GM12878 (cell line): ENCODE measurements around the gene C1S. TPM values are rescaled to one million over a fixed set of nuclear protein-coding genes. Genes with fewer than 3 reads are reported as not detected.

ENCODE experiments used
- CEBPZ ChIP-seq: fragments of 150-350 bp; IDR thresholded peaks from 2 replicates; pipeline ENCODE4 v1.6.1; 2016; ENCODE audit warnings: low read depth, low read length
- GABPA ChIP-seq: IDR thresholded peaks from 2 replicates; pipeline ENCODE4 v1.6.1; 2014; ENCODE audit warnings: antibody characterized with exemption, low read depth, mild to moderate bottlenecking, inconsistent platforms
- MTA3 ChIP-seq: IDR thresholded peaks from 2 replicates; pipeline ENCODE4 v1.6.1; 2012; ENCODE audit warnings: low read length, inconsistent platforms, borderline replicate concordance
- PBX3 ChIP-seq: IDR thresholded peaks from 2 replicates; pipeline ENCODE4 v1.6.1; 2011; ENCODE audit warnings: mild to moderate bottlenecking, low read depth, low read length, moderate library complexity; ENCODE audit not compliant: insufficient replicate concordance
- POLR2A ChIP-seq: IDR thresholded peaks from 2 replicates; pipeline ENCODE4 v1.6.1; 2011; ENCODE audit warnings: low read depth, mild to moderate bottlenecking, low read length
- RELB ChIP-seq: fragments of 450-650 bp; IDR thresholded peaks from 2 replicates; pipeline ENCODE4 v1.6.1; 2017; ENCODE audit warnings: low read depth, mild to moderate bottlenecking, moderate library complexity
- SMAD5 ChIP-seq: IDR thresholded peaks from 2 replicates; pipeline ENCODE4 v1.6.1; 2016; ENCODE audit warnings: antibody characterized with exemption, low read depth
- SMARCA5 ChIP-seq: fragments of 450-650 bp; IDR thresholded peaks from 2 replicates; pipeline ENCODE4 v1.6.1; 2017; ENCODE audit warnings: mild to moderate bottlenecking
- ZBTB33 ChIP-seq: fragments of 450-650 bp; IDR thresholded peaks from 2 replicates; pipeline ENCODE4 v1.6.1; 2017; ENCODE audit warnings: mild to moderate bottlenecking
- polyA plus RNA-seq, 11 experiments: library from polyadenylated mRNA; depleted of rRNA in 4 of 11; unstranded in 6 of 11; stranded (reverse) in 5 of 11; fragments of >200 nt; fragmentation: Nextera tagmentation in 4 of 11; fragmentation: Illumina TruSeq in 1 of 11; extraction: Ambion mirVana in 4 of 11; extraction: Trizol in 1 of 11; gene quantifications; 1 replicate in 1 of 11; 2 replicates in 10 of 11; pipeline versions ENCODE4 v1.2.1 to v1.2.3, GENCODE V29; 2011 to 2016; ENCODE audit warnings: inconsistent platforms in 2 of 11, missing spikeins in 2 of 11, low read depth in 1 of 11
- total RNA-seq, 4 experiments: library from RNA; depleted of rRNA in 3 of 4; stranded (reverse); fragments of >200 nt in 3 of 4; fragmentation: Illumina TruSeq in 1 of 4; extraction: Trizol in 1 of 4; gene quantifications; 2 replicates each; pipeline versions ENCODE4 v1.2.1 to v1.2.3, GENCODE V29; 2013 to 2021
- TF ChIP-seq, protein P1 (sequence below): fragments of 450-650 bp; IDR thresholded peaks from 2 replicates; pipeline ENCODE4 v1.6.1; 2018; ENCODE audit warnings: mild to moderate bottlenecking, low read depth, moderate library complexity; ENCODE audit not compliant: partially characterized antibody
- TF ChIP-seq, protein P2 (sequence below): fragments of 450-650 bp; IDR thresholded peaks from 2 replicates; pipeline ENCODE4 v1.6.1; 2016; ENCODE audit warnings: mild to moderate bottlenecking

Gene C1S
- total and polyA plus RNA-seq, 10 of the 15 experiments (the other 5 are each of a cell fraction or from before 2014, with no cell fraction given), result 0.10 to 1.4 (median 0.42) TPM

DNA sequence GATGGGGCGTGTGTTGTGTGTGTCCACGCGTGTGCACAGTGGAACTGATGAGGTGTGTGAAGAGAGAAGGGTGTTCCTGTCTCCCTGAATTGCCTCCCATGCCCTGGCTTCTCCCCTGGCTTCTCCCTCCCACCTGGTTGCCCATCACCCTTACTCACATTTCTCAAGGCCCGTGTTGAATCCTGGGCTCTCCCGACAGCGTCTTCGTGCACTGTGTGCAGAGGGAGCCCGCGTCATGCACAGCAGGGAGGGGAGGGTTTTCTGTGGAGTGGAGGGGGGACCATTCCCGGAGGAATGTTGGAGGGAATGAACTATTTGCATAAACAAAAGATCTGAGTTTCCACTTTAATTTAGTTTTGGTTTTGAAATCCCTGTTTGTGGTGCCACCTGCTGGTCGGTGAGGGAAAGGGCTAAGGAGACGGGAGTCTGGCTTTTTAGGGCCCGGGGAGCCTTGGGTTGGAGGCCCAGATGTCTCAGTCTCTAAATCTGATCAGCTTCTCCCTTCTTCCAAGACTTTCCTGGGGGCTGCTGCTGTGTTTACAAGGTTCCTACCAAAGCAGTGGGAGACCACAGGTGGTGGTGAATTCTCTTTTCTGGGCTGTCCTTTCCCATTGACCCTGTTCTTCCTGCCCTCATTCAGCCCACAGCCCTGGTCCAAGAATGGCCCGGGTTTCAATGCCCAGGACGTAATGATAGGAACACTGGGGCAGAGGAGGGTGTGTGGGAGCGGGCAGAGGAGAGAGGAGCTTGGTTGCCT is 31.9 kb downstream of the C1S start, which contains the start of gene C1R (continued):
- TF ChIP-seq ZBTB33, result no peak
- no peak for TF ChIP-seq SMARCA5
- no peak for TF ChIP-seq GABPA
- peak; percentile 65 for TF ChIP-seq RELB
- TF ChIP-seq, protein P1, sequence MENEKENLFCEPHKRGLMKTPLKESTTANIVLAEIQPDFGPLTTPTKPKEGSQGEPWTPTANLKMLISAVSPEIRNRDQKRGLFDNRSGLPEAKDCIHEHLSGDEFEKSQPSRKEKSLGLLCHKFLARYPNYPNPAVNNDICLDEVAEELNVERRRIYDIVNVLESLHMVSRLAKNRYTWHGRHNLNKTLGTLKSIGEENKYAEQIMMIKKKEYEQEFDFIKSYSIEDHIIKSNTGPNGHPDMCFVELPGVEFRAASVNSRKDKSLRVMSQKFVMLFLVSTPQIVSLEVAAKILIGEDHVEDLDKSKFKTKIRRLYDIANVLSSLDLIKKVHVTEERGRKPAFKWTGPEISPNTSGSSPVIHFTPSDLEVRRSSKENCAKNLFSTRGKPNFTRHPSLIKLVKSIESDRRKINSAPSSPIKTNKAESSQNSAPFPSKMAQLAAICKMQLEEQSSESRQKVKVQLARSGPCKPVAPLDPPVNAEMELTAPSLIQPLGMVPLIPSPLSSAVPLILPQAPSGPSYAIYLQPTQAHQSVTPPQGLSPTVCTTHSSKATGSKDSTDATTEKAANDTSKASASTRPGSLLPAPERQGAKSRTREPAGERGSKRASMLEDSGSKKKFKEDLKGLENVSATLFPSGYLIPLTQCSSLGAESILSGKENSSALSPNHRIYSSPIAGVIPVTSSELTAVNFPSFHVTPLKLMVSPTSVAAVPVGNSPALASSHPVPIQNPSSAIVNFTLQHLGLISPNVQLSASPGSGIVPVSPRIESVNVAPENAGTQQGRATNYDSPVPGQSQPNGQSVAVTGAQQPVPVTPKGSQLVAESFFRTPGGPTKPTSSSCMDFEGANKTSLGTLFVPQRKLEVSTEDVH, result no peak
- no peak for TF ChIP-seq MTA3
- TF ChIP-seq, protein P2, sequence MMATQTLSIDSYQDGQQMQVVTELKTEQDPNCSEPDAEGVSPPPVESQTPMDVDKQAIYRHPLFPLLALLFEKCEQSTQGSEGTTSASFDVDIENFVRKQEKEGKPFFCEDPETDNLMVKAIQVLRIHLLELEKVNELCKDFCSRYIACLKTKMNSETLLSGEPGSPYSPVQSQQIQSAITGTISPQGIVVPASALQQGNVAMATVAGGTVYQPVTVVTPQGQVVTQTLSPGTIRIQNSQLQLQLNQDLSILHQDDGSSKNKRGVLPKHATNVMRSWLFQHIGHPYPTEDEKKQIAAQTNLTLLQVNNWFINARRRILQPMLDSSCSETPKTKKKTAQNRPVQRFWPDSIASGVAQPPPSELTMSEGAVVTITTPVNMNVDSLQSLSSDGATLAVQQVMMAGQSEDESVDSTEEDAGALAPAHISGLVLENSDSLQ, result no peak
- TF ChIP-seq PBX3, result no peak
- no peak for TF ChIP-seq CEBPZ
- no peak; the same call in 1 of the 2 replicates for TF ChIP-seq POLR2A
- no peak for TF ChIP-seq SMAD5
